HepG2 (cell line): ENCODE results near the gene PTAFR.

Source experiments
- ATF2 ChIP-seq: sonication (generic); formaldehyde crosslinking; IDR thresholded peaks from 2 replicates; pipeline ENCODE4 v1.4.0; 2020; ENCODE audit warnings: missing genetic modification reagents
- CREM ChIP-seq, 2 experiments: sonication (generic) in 1 of 2; formaldehyde crosslinking in 1 of 2; IDR thresholded peaks; 2 replicates each; pipeline versions ENCODE4 v1.4.0 to v1.6.1; 2016 to 2020; ENCODE audit warnings: antibody characterized with exemption in 1 of 2, mild to moderate bottlenecking in 1 of 2, missing genetic modification reagents in 1 of 2
- DPF2 ChIP-seq: sonication (generic); formaldehyde crosslinking; IDR thresholded peaks from 2 replicates; pipeline ENCODE4 v1.4.0; 2020; ENCODE audit warnings: mild to moderate bottlenecking, low read depth, missing genetic modification reagents, borderline replicate concordance
- FOXA1 ChIP-seq, 2 experiments: fragments of 450-650 bp in 1 of 2; sonication (generic) in 1 of 2; formaldehyde crosslinking in 1 of 2; IDR thresholded peaks; 2 replicates each; pipeline versions ENCODE4 v1.4.0 to v1.6.1; 2016 to 2020; ENCODE audit warnings: missing genetic modification reagents in 1 of 2
- MXI1 ChIP-seq: IDR thresholded peaks from 3 replicates; pipeline ENCODE4 v1.6.1; 2012; ENCODE audit warnings: low read depth, low read length, inconsistent platforms, borderline replicate concordance
- PHF8 ChIP-seq: sonication (generic); formaldehyde crosslinking; IDR thresholded peaks from 2 replicates; pipeline ENCODE4 v1.5.0; 2020; ENCODE audit warnings: missing genetic modification reagents
- RNF2 ChIP-seq: fragments of 450-650 bp; conservative IDR thresholded peaks from 2 replicates; pipeline ENCODE4 v1.6.1; 2016; ENCODE audit warnings: low read depth
- U2AF1 ChIP-seq: fragments of 200-400 bp; formaldehyde crosslinking; optimal IDR thresholded peaks from 2 replicates; pipeline ENCODE3; 2017; ENCODE audit warnings: mild to moderate bottlenecking, low read depth, low read length
- ZBTB20 ChIP-seq: sonication (generic); formaldehyde crosslinking; IDR thresholded peaks from 2 replicates; pipeline ENCODE4 v1.8.1; 2023; ENCODE audit warnings: missing genetic modification reagents, low read depth, mild to moderate bottlenecking, borderline replicate concordance
- ZNF503 ChIP-seq: sonication (generic); formaldehyde crosslinking; IDR thresholded peaks from 2 replicates; pipeline ENCODE4 v1.4.0; 2020; ENCODE audit warnings: missing genetic modification reagents
- TF ChIP-seq, protein P1 (sequence below), 2 experiments: sonication (generic) in 1 of 2; formaldehyde crosslinking in 1 of 2; IDR thresholded peaks; 2 replicates each; pipeline versions ENCODE4 v1.5.1 to v1.6.1; 2011 to 2020; ENCODE audit warnings: borderline replicate concordance in 1 of 2, low read depth in 1 of 2, low read length in 1 of 2, mild to moderate bottlenecking in 1 of 2, missing genetic modification reagents in 1 of 2, moderate library complexity in 1 of 2

- TF ChIP-seq, protein P1, sequence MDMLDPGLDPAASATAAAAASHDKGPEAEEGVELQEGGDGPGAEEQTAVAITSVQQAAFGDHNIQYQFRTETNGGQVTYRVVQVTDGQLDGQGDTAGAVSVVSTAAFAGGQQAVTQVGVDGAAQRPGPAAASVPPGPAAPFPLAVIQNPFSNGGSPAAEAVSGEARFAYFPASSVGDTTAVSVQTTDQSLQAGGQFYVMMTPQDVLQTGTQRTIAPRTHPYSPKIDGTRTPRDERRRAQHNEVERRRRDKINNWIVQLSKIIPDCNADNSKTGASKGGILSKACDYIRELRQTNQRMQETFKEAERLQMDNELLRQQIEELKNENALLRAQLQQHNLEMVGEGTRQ (IDR thresholded peaks at IDR 0.05; ENCODE audit: low read depth, low read length): no peak
- TF ChIP-seq, protein P1 (CRISPR knock-in tag; IDR thresholded peaks at IDR 0.05; ENCODE audit: borderline replicate concordance): no peak
- no peak for TF ChIP-seq DPF2 (CRISPR knock-in tag)
- no peak for TF ChIP-seq ATF2 (CRISPR knock-in tag)
- no peak for TF ChIP-seq RNF2
- no peak for TF ChIP-seq ZBTB20
- TF ChIP-seq PHF8 (CRISPR knock-in tag): no peak
- TF ChIP-seq ZNF503 (CRISPR knock-in tag): no peak
- TF ChIP-seq FOXA1 (IDR thresholded peaks at IDR 0.05): no peak
- no peak for TF ChIP-seq FOXA1 (CRISPR knock-in tag; IDR thresholded peaks at IDR 0.05)
- TF ChIP-seq CREM (IDR thresholded peaks at IDR 0.05): no peak
- TF ChIP-seq CREM (CRISPR knock-in tag; IDR thresholded peaks at IDR 0.05): no peak
- no peak for TF ChIP-seq MXI1
- no peak for TF ChIP-seq U2AF1
Measured at GRCh38 chr1:28136169-28136921, 40.1 kb downstream of the PTAFR start.
